HCT116 (cell line): Measurements from ENCODE around the gene MARK1. TPM values are rescaled to one million over a fixed set of nuclear protein-coding genes. Genes with fewer than 3 reads are reported as not detected.

Experiments used
- ATAC-seq: fragments of 200-7000 bp; cut with Tn5 transposase; 2 replicates; pipeline ENCODE4 v1.9.1; 2020; ENCODE audit warnings: mild to moderate bottlenecking, moderate library complexity
- BruUV-seq: library from RNA; stranded (reverse); fragments of 400-500 nt; replicated peaks from 2 replicates; lab custom pipeline; 2021; lab: Mats Ljungman, UMichigan
- CTCF ChIA-PET: fragments of 300-600 bp; sonication (Branson Sonifier 250); formaldehyde crosslinking; loops from one replicate; lab custom pipeline; 2021; ENCODE audit warnings: antibody characterized with exemption; lab: Charles Lee
- POLR2A ChIA-PET: fragments of 300-600, 350-600 bp; sonication (Branson Sonifier 250); formaldehyde crosslinking; loops from one replicate; lab custom pipeline; 2021; ENCODE audit warnings: antibody characterized with exemption; lab: Charles Lee
- RAD21 ChIA-PET, 2 experiments: fragments of 300-600 bp; sonication (Branson Sonifier 250); formaldehyde crosslinking; loops; one replicate each; lab custom pipeline; 2023; ENCODE audit warnings: low total read pairs in 2 of 2; ENCODE audit not compliant: uncharacterized antibody in 2 of 2, unreplicated experiment in 2 of 2, low non-redundant PET in 1 of 2; lab: Charles Lee
- DNase-seq: peaks from one replicate; pipeline ENCODE4 v3.0.0-alpha.2; 2010; ENCODE audit warnings: low read depth, low spot score
- H2AFZ ChIP-seq: fragments of 200-600 bp; shearing (Covaris generic), sonication (generic); 2 replicates; pipeline ENCODE4 v1.6.1; 2017; ENCODE audit warnings: low read depth, mixed run types, mixed read lengths, antibody characterized with exemption, low read length; ENCODE audit not compliant: poor library complexity, severe bottlenecking
- H3K27ac ChIP-seq: 2 replicates; pipeline ENCODE4 v1.5.1; 2012; ENCODE audit warnings: low read depth, low read length
- H3K27me3 ChIP-seq: fragments of 200-600 bp; sonication (generic); 2 replicates; pipeline ENCODE4 v1.6.1; 2016; ENCODE audit warnings: mixed run types, low read length, mixed read lengths; ENCODE audit not compliant: insufficient read depth
- H3K36me3 ChIP-seq, 2 experiments: fragments of 200-500 bp in 1 of 2; fragments of 200-600 bp in 1 of 2; sonication (Bioruptor generic) in 1 of 2; sonication (generic) in 1 of 2; 2 replicates each; pipeline versions ENCODE4 v1.5.1 to v1.6.1; 2014 to 2016; ENCODE audit warnings: low read length in 2 of 2, inconsistent platforms in 1 of 2, mixed read lengths in 1 of 2, mixed run types in 1 of 2; ENCODE audit not compliant: insufficient read depth in 2 of 2, control insufficient read depth in 1 of 2
- H3K4me1 ChIP-seq, 2 experiments: fragments of 200-600 bp in 1 of 2; sonication (generic) in 1 of 2; 2 replicates each; pipeline versions ENCODE4 v1.5.1 to v1.6.1; 2012 to 2017; ENCODE audit warnings: low read length in 2 of 2, inconsistent platforms in 1 of 2, mild to moderate bottlenecking in 1 of 2, mixed read lengths in 1 of 2, mixed run types in 1 of 2, moderate library complexity in 1 of 2; ENCODE audit not compliant: insufficient read depth in 2 of 2, control insufficient read depth in 1 of 2
- H3K4me2 ChIP-seq: fragments of 200-600 bp; sonication (generic); 2 replicates; pipeline ENCODE4 v1.6.1; 2017; ENCODE audit warnings: mixed run types, low read length, mixed read lengths
- H3K4me3 ChIP-seq, 2 experiments: fragments of 200-600 bp in 1 of 2; sonication (generic) in 1 of 2; replicated peaks in 1 of 2; 2 replicates each; pipeline ENCODE4 v1.5.1; 2011 to 2016; ENCODE audit warnings: low read length in 2 of 2, control low read depth in 1 of 2, low read depth in 1 of 2, mild to moderate bottlenecking in 1 of 2, mixed read lengths in 1 of 2, mixed run types in 1 of 2
- H3K79me2 ChIP-seq: fragments of 200-600 bp; sonication (generic); 2 replicates; pipeline ENCODE4 v1.6.1; 2017; ENCODE audit warnings: mild to moderate bottlenecking, mixed run types, low read length, moderate library complexity, mixed read lengths; ENCODE audit not compliant: insufficient read depth
- H3K9ac ChIP-seq: fragments of 200-600 bp; sonication (generic); 2 replicates; pipeline ENCODE4 v1.6.1; 2016; ENCODE audit warnings: low read length, mixed read lengths
- H3K9me2 ChIP-seq: fragments of 200-600 bp; sonication (generic), shearing (Covaris generic); 2 replicates; pipeline ENCODE4 v1.6.1; 2017; ENCODE audit warnings: mixed run types, mild to moderate bottlenecking, moderate library complexity; ENCODE audit not compliant: insufficient read depth
- H3K9me3 ChIP-seq, 2 experiments: fragments of 200-500 bp in 1 of 2; fragments of 200-600 bp in 1 of 2; sonication (Bioruptor generic) in 1 of 2; sonication (generic) in 1 of 2; 2 replicates each; pipeline ENCODE4 v1.6.1; 2014 to 2017; ENCODE audit warnings: low read length in 2 of 2, mixed read lengths in 2 of 2, inconsistent platforms in 1 of 2, low read depth in 1 of 2, mild to moderate bottlenecking in 1 of 2, mixed run types in 1 of 2, moderate library complexity in 1 of 2; ENCODE audit not compliant: control insufficient read depth in 1 of 2, insufficient read depth in 1 of 2
- H4K20me1 ChIP-seq: fragments of 200-600 bp; sonication (generic), shearing (Covaris generic); 2 replicates; pipeline ENCODE4 v1.6.1; 2017; ENCODE audit warnings: mixed run types, mild to moderate bottlenecking, moderate library complexity; ENCODE audit not compliant: insufficient read depth
- ATF3 ChIP-seq: IDR thresholded peaks from 2 replicates; pipeline ENCODE4 v1.6.1; 2012
- ELF1 ChIP-seq: IDR thresholded peaks from 2 replicates; pipeline ENCODE4 v1.6.1; 2012; ENCODE audit warnings: low read depth, borderline replicate concordance
- FOSL1 ChIP-seq: IDR thresholded peaks from 2 replicates; pipeline ENCODE4 v1.6.1; 2012; ENCODE audit warnings: low read depth
- POLR2A ChIP-seq: IDR thresholded peaks from 2 replicates; pipeline ENCODE4 v1.7.0; 2011; ENCODE audit warnings: borderline replicate concordance; ENCODE audit not compliant: insufficient read depth, insufficient read length; ENCODE audit errors: extremely low read depth
- SIN3A ChIP-seq: IDR thresholded peaks from 2 replicates; pipeline ENCODE4 v1.6.1; 2012; ENCODE audit warnings: low read depth
- SP1 ChIP-seq: IDR thresholded peaks from 2 replicates; pipeline ENCODE4 v1.6.1; 2012; ENCODE audit warnings: low read depth
- YY1 ChIP-seq: IDR thresholded peaks from 2 replicates; pipeline ENCODE4 v1.6.1; 2011; ENCODE audit warnings: low read length, low read depth, moderate library complexity, mild to moderate bottlenecking; ENCODE audit not compliant: insufficient replicate concordance; ENCODE audit errors: extremely low read depth
- ZNF274 ChIP-seq: fragments of 200-500 bp; sonication (Bioruptor generic); IDR thresholded peaks from 2 replicates; pipeline ENCODE4 v1.6.1; 2014; ENCODE audit warnings: mild to moderate bottlenecking, low read depth, low read length, inconsistent platforms
- intact Hi-C: fragments of 100-400 bp; cut with micrococcal nuclease; formaldehyde crosslinking; loops from 2 replicates; pipeline ENCODE4 v1.10.0; 2022
- total RNA-seq: library from RNA; stranded (reverse); gene quantifications from one replicate; pipeline ENCODE4 v1.2.1, GENCODE V29; 2021; ENCODE audit not compliant: unreplicated experiment
- TF ChIP-seq, protein P1 (sequence below), 3 experiments: fragments of 200-600 bp in 1 of 3; sonication (generic) in 1 of 3; IDR thresholded peaks in 2 of 3; conservative IDR thresholded peaks in 1 of 3; 2 replicates each; pipeline ENCODE4 v1.5.1; 2012 to 2017; ENCODE audit warnings: low read depth in 2 of 3, low read length in 2 of 3, antibody characterized with exemption in 1 of 3, borderline replicate concordance in 1 of 3, control low read depth in 1 of 3, mild to moderate bottlenecking in 1 of 3, mixed read lengths in 1 of 3, mixed run types in 1 of 3, moderate library complexity in 1 of 3; ENCODE audit not compliant: insufficient read depth in 1 of 3

Gene MARK1
- total RNA-seq, 1 experiment from 2014 or later = 3.6 TPM

DNA sequence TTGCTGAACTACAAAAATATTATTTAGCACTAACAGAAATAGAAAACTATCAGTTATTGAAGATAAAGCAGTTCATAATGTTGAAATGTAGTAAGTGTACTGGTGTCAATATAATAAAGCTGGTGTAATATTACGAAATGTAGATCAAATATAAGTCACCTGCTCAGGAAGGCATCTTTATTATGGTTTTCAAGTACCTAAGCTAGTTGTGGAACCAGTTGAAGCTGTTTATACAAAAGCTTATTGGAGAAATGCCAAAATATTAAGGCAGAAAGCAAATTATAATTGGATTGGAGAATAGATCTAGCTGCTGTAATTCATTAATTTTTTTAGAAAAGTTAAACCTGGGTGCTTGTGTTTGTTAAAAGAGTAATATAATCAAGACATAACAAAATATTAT, 6.2 kb upstream of the MARK1 start:
- TF ChIP-seq ZNF274 (no peak), SIN3A (no peak), FOSL1 (no peak), ELF1 (no peak), POLR2A (no peak), YY1 (no peak), SP1 (no peak), ATF3 (no peak)
- TF ChIP-seq, protein P1, sequence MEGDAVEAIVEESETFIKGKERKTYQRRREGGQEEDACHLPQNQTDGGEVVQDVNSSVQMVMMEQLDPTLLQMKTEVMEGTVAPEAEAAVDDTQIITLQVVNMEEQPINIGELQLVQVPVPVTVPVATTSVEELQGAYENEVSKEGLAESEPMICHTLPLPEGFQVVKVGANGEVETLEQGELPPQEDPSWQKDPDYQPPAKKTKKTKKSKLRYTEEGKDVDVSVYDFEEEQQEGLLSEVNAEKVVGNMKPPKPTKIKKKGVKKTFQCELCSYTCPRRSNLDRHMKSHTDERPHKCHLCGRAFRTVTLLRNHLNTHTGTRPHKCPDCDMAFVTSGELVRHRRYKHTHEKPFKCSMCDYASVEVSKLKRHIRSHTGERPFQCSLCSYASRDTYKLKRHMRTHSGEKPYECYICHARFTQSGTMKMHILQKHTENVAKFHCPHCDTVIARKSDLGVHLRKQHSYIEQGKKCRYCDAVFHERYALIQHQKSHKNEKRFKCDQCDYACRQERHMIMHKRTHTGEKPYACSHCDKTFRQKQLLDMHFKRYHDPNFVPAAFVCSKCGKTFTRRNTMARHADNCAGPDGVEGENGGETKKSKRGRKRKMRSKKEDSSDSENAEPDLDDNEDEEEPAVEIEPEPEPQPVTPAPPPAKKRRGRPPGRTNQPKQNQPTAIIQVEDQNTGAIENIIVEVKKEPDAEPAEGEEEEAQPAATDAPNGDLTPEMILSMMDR (IDR thresholded peaks at IDR 0.05 in 2 of 3, conservative IDR thresholded peaks at IDR 0.05 in 1 of 3; ENCODE audit: borderline replicate concordance in 1 of 3, insufficient read depth in 1 of 3, low read depth in 2 of 3, low read length in 2 of 3) = no peak
- ChIA-PET CTCF (interaction anchor here (0.9 kb wide), 1 partner anchor 241 kb away, joined by 3 read pairs; no protein-coding TSS in a partner anchor), POLR2A (no interaction called here), RAD21 (no interaction called here)
- Histone ChIP-seq H3K4me1 (peaks cover 0 to 5% of the 10 kb centered on the region in 2 experiments; a peak in 1 of 4 replicates), H2AFZ (no peak overlapping the region), H3K27ac (no peak overlapping the region), H3K9me3 (no peaks in the 10 kb centered on the region), H3K9ac (no peak overlapping the region), H3K36me3 (no peaks in the 10 kb centered on the region), H3K9me2 (no peaks in the 10 kb centered on the region), H3K27me3 (0 out of 2 replicates have a peak, but pooled peaks cover 3% of the 10 kb centered on the region), H3K4me2 (no peak overlapping the region), H4K20me1 (no peaks in the 10 kb centered on the region), H3K79me2 (no peaks in the 10 kb centered on the region), H3K4me3 (no peak overlapping the region)
- ATAC-seq = no peak
- intact Hi-C loops = loop anchor here (10.0 kb wide), 1 partner anchor 147 kb away; no protein-coding TSS in a partner anchor
- no peak for DNase-seq
- no TSS peak for BruUV-seq
